Measurements from ENCODE around the gene GRHL1.

DNA sequence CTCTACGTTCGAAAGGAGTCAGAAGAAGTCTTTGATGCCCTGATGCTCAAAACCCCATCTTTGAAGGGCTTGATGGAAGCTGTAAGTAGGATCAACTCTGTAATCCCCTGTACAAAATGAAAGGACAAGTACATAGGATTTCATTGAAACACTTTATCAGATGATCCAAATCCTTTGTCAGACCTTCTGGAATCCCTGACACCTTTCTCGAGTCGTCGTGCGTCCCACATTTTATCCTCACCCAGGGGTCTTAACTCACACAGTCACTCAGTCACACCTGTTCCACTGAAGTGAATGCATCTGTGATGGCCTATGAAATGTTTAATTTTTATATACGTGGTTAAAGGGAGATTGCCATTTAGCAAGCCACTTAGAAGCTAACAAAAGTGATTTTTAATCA is 44.8 kb downstream of the GRHL1 start:
- TF ChIP-seq SUZ12 (IDR thresholded peaks at IDR 0.05; ENCODE audit: extremely low read depth, insufficient read depth, insufficient read length), result no peak
- TF ChIP-seq YY1 (IDR thresholded peaks at IDR 0.05; ENCODE audit: insufficient read depth, insufficient read length), result no peak
